Cardiac muscle cell (in vitro differentiated cells and primary cell): ENCODE measurements around the gene KRT15. TPM values are rescaled to one million over a fixed set of nuclear protein-coding genes. Genes with fewer than 3 reads are reported as not detected.

Source experiments
- DNase-seq, 2 donors: peaks; one replicate each; pipeline versions ENCODE4 v3.0.0 to v3.0.0-alpha.2; 2010 to 2017; ENCODE audit warnings: low read depth in 1 of 2, low spot score in 1 of 2
- H3K27ac ChIP-seq: fragments of 200-600 bp; sonication (generic); 2 replicates; pipeline ENCODE4 v1.5.1; 2016
- H3K27me3 ChIP-seq: fragments of 200-600 bp; sonication (generic); 2 replicates; pipeline ENCODE4 v1.6.0; 2016; ENCODE audit warnings: control low read depth
- H3K36me3 ChIP-seq: fragments of 200-600 bp; sonication (generic); 2 replicates; pipeline ENCODE4 v1.5.1; 2016; ENCODE audit warnings: control low read depth
- H3K4me1 ChIP-seq: fragments of 200-600 bp; sonication (generic); 2 replicates; pipeline ENCODE4 v1.8.1; 2017; ENCODE audit warnings: low read depth, mild to moderate bottlenecking, mixed run types
- H3K4me3 ChIP-seq: fragments of 200-600 bp; sonication (generic); 2 replicates; pipeline ENCODE4 v1.5.1; 2016; ENCODE audit warnings: mild to moderate bottlenecking
- H3K9me3 ChIP-seq: fragments of 200-600 bp; sonication (generic); 2 replicates; pipeline ENCODE4 v1.5.1; 2017; ENCODE audit warnings: low read depth, mild to moderate bottlenecking, control low read depth
- polyA plus RNA-seq: library from polyadenylated mRNA; unstranded; fragments of >200 nt; fragmentation: Nextera tagmentation; extraction: Ambion mirVana; gene quantifications from 2 replicates; pipeline ENCODE4 v1.2.1, GENCODE V29; 2016
- total RNA-seq: library from RNA; depleted of rRNA; stranded (reverse); fragments of >200 nt; gene quantifications from 2 replicates; pipeline ENCODE4 v1.2.3, GENCODE V29; 2016
- TF ChIP-seq, protein P1 (sequence below): IDR thresholded peaks from 2 replicates; pipeline ENCODE4 v1.5.1; 2012; ENCODE audit warnings: low read depth, mild to moderate bottlenecking, low read length

The KRT15 gene
- total and polyA plus RNA-seq, 2 experiments from 2014 or later, result 0.09 TPM; not detected in 1

DNA sequence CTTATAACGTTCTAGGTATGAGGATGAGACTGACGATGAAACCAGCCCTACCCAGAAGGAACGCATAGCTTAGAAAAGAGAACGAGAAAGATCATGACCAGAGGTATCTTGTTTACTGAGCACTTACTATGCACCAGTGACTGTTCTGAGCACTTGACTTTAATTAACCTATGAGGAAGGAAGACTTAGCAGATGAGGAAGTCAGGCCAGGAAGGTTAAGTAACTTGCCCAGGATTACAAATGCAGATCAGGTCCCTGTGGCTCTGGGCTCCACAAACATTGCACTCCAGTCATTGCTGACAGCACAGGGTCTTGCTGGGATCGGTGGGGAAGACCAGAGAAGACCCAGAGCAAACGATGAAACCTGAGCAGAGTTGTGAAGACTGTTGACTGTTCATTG, 20.4 kb downstream of the KRT15 start:
- DNase-seq, result no peak
- Histone ChIP-seq H3K4me3 (no peak overlapping the region), H3K9me3 (no peaks in the 10 kb centered on the region), H3K27ac (no peak overlapping the region), H3K36me3 (no peaks in the 10 kb centered on the region), H3K27me3 (no peaks in the 10 kb centered on the region), H3K4me1 (no peaks in the 10 kb centered on the region)
- TF ChIP-seq, protein P1, sequence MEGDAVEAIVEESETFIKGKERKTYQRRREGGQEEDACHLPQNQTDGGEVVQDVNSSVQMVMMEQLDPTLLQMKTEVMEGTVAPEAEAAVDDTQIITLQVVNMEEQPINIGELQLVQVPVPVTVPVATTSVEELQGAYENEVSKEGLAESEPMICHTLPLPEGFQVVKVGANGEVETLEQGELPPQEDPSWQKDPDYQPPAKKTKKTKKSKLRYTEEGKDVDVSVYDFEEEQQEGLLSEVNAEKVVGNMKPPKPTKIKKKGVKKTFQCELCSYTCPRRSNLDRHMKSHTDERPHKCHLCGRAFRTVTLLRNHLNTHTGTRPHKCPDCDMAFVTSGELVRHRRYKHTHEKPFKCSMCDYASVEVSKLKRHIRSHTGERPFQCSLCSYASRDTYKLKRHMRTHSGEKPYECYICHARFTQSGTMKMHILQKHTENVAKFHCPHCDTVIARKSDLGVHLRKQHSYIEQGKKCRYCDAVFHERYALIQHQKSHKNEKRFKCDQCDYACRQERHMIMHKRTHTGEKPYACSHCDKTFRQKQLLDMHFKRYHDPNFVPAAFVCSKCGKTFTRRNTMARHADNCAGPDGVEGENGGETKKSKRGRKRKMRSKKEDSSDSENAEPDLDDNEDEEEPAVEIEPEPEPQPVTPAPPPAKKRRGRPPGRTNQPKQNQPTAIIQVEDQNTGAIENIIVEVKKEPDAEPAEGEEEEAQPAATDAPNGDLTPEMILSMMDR, result no peak

DNA sequence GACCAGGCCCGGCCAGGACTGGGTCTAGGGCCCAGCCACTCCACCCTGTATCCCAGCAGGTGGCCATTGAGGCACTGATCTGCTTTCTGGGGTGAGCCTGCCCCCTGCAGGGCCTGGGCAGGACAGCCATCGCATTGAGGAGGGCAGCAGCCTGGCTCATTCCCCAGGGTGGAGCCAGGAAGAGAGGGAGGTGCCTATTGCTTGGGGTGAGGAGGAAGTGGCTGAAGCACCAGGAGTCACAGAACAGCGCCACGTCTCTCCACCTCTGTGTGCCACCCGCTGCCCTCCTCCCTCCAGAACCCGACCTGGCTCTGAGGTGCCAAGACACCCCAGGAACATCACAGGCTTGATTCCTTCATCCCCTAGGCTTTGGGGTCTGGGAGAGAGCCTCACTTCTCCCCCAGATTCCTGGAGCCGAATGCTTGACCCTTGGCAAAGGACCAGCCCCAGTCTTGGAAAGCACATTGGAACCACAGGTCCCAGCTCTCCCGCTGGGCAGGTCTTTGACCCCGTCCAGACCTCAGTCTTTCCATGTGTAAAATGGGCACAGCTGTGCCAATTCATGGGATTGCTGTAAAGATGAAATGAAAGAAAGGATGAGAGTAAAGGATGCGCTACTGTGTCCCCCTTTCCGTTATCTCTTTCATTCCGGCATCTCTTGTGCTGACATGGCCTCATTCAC, 21.7 kb downstream of the KRT15 start:
- Histone ChIP-seq H3K4me3 (no peak overlapping the region), H3K27ac (no peak overlapping the region), H3K9me3 (no peaks in the 10 kb centered on the region), H3K4me1 (no peaks in the 10 kb centered on the region), H3K27me3 (no peaks in the 10 kb centered on the region), H3K36me3 (no peaks in the 10 kb centered on the region)
- TF ChIP-seq, protein P1, result peak; percentile 92
- peak; percentile 61 to 93 for DNase-seq

DNA sequence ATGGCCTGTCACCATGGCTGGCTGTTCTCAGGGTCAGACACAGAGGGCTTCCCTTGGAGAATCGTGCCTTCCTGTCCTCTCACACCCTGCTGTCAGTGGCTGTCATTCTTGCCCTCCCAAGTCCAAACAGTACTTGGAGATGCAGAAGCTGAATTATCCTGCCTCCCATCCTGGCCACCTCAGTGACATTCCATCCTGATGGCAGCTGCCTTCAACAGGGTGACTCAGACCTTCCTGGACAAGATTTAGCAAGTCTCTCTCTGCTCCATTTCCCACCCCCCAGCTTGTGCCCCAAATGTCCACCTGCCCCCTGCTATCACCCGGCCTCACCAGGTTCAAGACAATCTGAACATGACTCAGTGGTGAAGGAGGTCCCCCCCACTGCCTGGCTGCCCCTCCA, 24.2 kb downstream of the KRT15 start:
- no peak for DNase-seq
- Histone ChIP-seq H3K9me3 (no peaks in the 10 kb centered on the region), H3K27me3 (peaks cover 7% of the 10 kb centered on the region), H3K4me3 (no peak overlapping the region), H3K4me1 (no peaks in the 10 kb centered on the region), H3K36me3 (no peaks in the 10 kb centered on the region), H3K27ac (no peak overlapping the region)
- TF ChIP-seq, protein P1, result no peak

DNA sequence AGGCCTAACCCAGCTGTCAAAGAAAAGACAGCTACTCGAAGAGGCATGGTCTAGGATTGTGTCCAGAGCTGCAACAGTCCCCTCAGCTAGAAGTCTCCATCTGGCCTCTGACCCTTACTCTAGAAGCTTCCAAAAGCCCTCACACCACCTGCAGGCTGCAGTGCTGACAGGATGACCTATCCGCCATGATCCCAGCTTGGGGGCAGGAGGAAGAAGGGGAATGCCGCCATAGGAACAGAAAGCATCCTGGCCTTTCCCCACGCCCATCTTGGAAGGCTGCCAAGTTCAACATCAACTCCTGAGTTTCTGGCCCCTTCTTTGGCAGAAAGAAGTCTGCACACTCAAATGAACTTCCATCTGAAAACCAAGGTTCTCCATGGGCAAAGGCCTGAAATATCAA, 25.9 kb downstream of the KRT15 start:
- Histone ChIP-seq H3K27ac (no peak overlapping the region), H3K4me1 (no peaks in the 10 kb centered on the region), H3K4me3 (no peak overlapping the region), H3K27me3 (peaks cover 7% of the 10 kb centered on the region), H3K9me3 (no peaks in the 10 kb centered on the region), H3K36me3 (no peaks in the 10 kb centered on the region)
- DNase-seq, result peak; percentile 33 to 81
- TF ChIP-seq, protein P1, result no peak

DNA sequence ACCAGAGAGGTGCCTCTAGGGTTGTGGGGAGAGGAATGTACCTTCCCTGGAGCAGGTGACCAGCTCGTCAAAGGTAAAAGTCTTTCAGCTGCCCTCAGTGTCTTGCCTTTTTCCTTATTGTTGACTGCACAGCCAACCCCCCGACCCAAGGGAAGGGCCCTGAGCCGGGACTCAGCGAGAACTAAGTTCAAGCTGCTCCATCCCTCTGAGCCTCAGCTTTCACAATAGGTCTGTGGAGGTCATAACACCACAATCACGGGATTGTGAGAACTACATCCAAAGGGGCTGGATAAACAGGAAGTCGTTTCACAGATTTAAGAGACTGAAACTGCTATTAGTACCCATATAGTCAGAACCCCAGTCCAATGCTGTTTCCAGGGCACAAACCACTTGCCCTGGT, 26.3 kb downstream of the KRT15 start:
- Histone ChIP-seq H3K27ac (no peak overlapping the region), H3K9me3 (no peaks in the 10 kb centered on the region), H3K4me3 (no peak overlapping the region), H3K4me1 (no peaks in the 10 kb centered on the region), H3K27me3 (peaks cover 7% of the 10 kb centered on the region), H3K36me3 (no peaks in the 10 kb centered on the region)
- TF ChIP-seq, protein P1, result no peak
- DNase-seq, result peak in 1 of 2 donors; percentile 58
